H1 (cell line): ENCODE results near the gene CLEC10A. TPM values are rescaled to one million over a fixed set of nuclear protein-coding genes. Genes with fewer than 3 reads are reported as not detected.

ENCODE experiments used
- CTCF ChIA-PET: fragments of 300-600 bp; sonication (Branson Sonifier 250); formaldehyde crosslinking; loops from one replicate; lab custom pipeline; 2021; ENCODE audit not compliant: partially characterized antibody; lab: Charles Lee
- POLR2A ChIA-PET: fragments of 300-600 bp; sonication (Branson Sonifier 250); formaldehyde crosslinking; loops from one replicate; lab custom pipeline; 2021; ENCODE audit warnings: inconsistent platforms; ENCODE audit not compliant: partially characterized antibody; lab: Charles Lee
- DNase-seq, 2 experiments: peaks; one replicate each; pipeline versions ENCODE4 v3.0.0 to v3.0.0-alpha.2; 2010 to 2022; ENCODE audit warnings: low spot score in 2 of 2, low read depth in 1 of 2, mixed read lengths in 1 of 2
- FAIRE-seq: peaks from 2 replicates; lab custom pipeline; 2011; peaks lifted over from hg19 to GRCh38; lab: Jason Lieb, UNC
- H2AFZ ChIP-seq: 2 replicates; pipeline ENCODE4 v1.8.1; 2012; ENCODE audit warnings: low read length, inconsistent platforms
- H2AK5ac ChIP-seq: 2 replicates; pipeline ENCODE4 v1.6.1; 2013; ENCODE audit warnings: low read depth, low read length
- H2BK120ac ChIP-seq: replicated peaks from 2 replicates; pipeline ENCODE3; 2013; ENCODE audit warnings: low read depth, low read length, inconsistent platforms
- H2BK12ac ChIP-seq: 2 replicates; pipeline ENCODE4 v1.6.1; 2013; ENCODE audit warnings: low read depth, low read length
- H2BK15ac ChIP-seq: 2 replicates; pipeline ENCODE4 v1.6.1; 2013; ENCODE audit warnings: low read length
- H2BK20ac ChIP-seq: 2 replicates; pipeline ENCODE4 v1.6.1; 2013; ENCODE audit warnings: low read length
- H2BK5ac ChIP-seq: 2 replicates; pipeline ENCODE4 v1.6.1; 2013; ENCODE audit warnings: low read depth, low read length
- H3K14ac ChIP-seq: 2 replicates; pipeline ENCODE4 v1.6.1; 2013; ENCODE audit warnings: inconsistent platforms; ENCODE audit not compliant: insufficient read length
- H3K18ac ChIP-seq: 2 replicates; pipeline ENCODE4 v1.6.1; 2013; ENCODE audit warnings: low read length; ENCODE audit errors: extremely low read depth
- H3K23ac ChIP-seq: 2 replicates; pipeline ENCODE4 v1.6.1; 2013; ENCODE audit warnings: inconsistent platforms; ENCODE audit not compliant: insufficient read length
- H3K23me2 ChIP-seq: 2 replicates; pipeline ENCODE4 v1.6.1; 2013; ENCODE audit warnings: low read depth, low read length
- H3K27ac ChIP-seq: 2 replicates; pipeline ENCODE4 v1.6.1; 2011; ENCODE audit warnings: low read depth, low read length, inconsistent platforms
- H3K27me3 ChIP-seq, 4 experiments: replicated peaks in 1 of 4; 1 replicate in 1 of 4; 2 replicates in 3 of 4; pipeline versions ENCODE4 v1.6.1 to v1.8.1; 2011 to 2013; ENCODE audit warnings: low read length in 3 of 4, mild to moderate bottlenecking in 3 of 4, inconsistent platforms in 2 of 4, mixed read lengths in 2 of 4, moderate library complexity in 1 of 4; ENCODE audit not compliant: control insufficient read depth in 3 of 4, insufficient read depth in 3 of 4; ENCODE audit errors: extremely low read depth in 1 of 4
- H3K36me3 ChIP-seq, 4 experiments: 2 replicates each; pipeline versions ENCODE4 v1.6.1 to v1.8.1; 2011 to 2013; ENCODE audit warnings: mild to moderate bottlenecking in 4 of 4, low read length in 3 of 4, moderate library complexity in 2 of 4, control low read depth in 1 of 4, inconsistent platforms in 1 of 4; ENCODE audit not compliant: insufficient read depth in 4 of 4, control insufficient read depth in 2 of 4
- H3K4ac ChIP-seq: replicated peaks from 2 replicates; pipeline ENCODE3; 2013; ENCODE audit warnings: low read length, low read depth, mixed read lengths, inconsistent platforms; ENCODE audit not compliant: insufficient read length
- H3K4me1 ChIP-seq, 4 experiments: replicated peaks in 1 of 4; 1 replicate in 1 of 4; 2 replicates in 3 of 4; pipeline versions ENCODE4 v1.6.1 to v1.8.1; 2011 to 2013; ENCODE audit warnings: low read length in 3 of 4, inconsistent platforms in 2 of 4, mixed read lengths in 1 of 4; ENCODE audit not compliant: insufficient read depth in 4 of 4, control insufficient read depth in 3 of 4
- H3K4me2 ChIP-seq, 2 experiments: 2 replicates each; pipeline versions ENCODE4 v1.6.1 to v1.8.1; 2011 to 2013; ENCODE audit warnings: low read depth in 2 of 2, low read length in 2 of 2, control low read depth in 1 of 2, inconsistent platforms in 1 of 2, mild to moderate bottlenecking in 1 of 2; ENCODE audit not compliant: insufficient read depth in 1 of 2
- H3K4me3 ChIP-seq, 4 experiments: fragments of 200-600, 300-600 bp in 1 of 4; sonication (generic), shearing (Covaris generic), sonication (Bioruptor Twin) in 1 of 4; 2 replicates each; pipeline versions ENCODE4 v1.5.1 to v1.8.1; 2011 to 2016; ENCODE audit warnings: low read length in 4 of 4, low read depth in 3 of 4, control low read depth in 2 of 4, inconsistent platforms in 2 of 4, mild to moderate bottlenecking in 2 of 4, mixed read lengths in 1 of 4, moderate library complexity in 1 of 4; ENCODE audit not compliant: insufficient read depth in 2 of 4; ENCODE audit errors: extremely low read depth in 1 of 4
- H3K56ac ChIP-seq: replicated peaks from 2 replicates; pipeline ENCODE3; 2013; ENCODE audit warnings: low read depth, mild to moderate bottlenecking, mixed read lengths, low read length, inconsistent platforms; ENCODE audit not compliant: insufficient read length
- H3K79me1 ChIP-seq: 2 replicates; pipeline ENCODE4 v1.6.1; 2013; ENCODE audit warnings: low read depth, low read length, control low read depth
- H3K79me2 ChIP-seq, 2 experiments: 2 replicates each; pipeline versions ENCODE4 v1.6.1 to v1.8.1; 2012 to 2013; ENCODE audit warnings: low read length in 2 of 2, mild to moderate bottlenecking in 2 of 2, inconsistent platforms in 1 of 2; ENCODE audit not compliant: insufficient read depth in 2 of 2, control insufficient read depth in 1 of 2
- H3K9ac ChIP-seq, 4 experiments: replicated peaks in 1 of 4; 1 replicate in 1 of 4; 2 replicates in 3 of 4; pipeline versions ENCODE4 v1.6.1 to v1.8.1; 2011 to 2013; ENCODE audit warnings: low read depth in 3 of 4, low read length in 3 of 4, control low read depth in 2 of 4, mild to moderate bottlenecking in 2 of 4, moderate library complexity in 2 of 4, inconsistent platforms in 1 of 4; ENCODE audit errors: extremely low read depth in 1 of 4
- H3K9me3 ChIP-seq, 2 experiments: 2 replicates each; pipeline versions ENCODE4 v1.6.1 to v1.8.1; 2012 to 2013; ENCODE audit warnings: mild to moderate bottlenecking in 2 of 2, moderate library complexity in 2 of 2, control low read depth in 1 of 2, inconsistent platforms in 1 of 2, low read depth in 1 of 2, low read length in 1 of 2, mixed read lengths in 1 of 2; ENCODE audit not compliant: insufficient read depth in 2 of 2
- H4K20me1 ChIP-seq, 2 experiments: replicated peaks in 1 of 2; 2 replicates each; pipeline versions ENCODE3 to v1.8.1; 2011 to 2013; ENCODE audit warnings: inconsistent platforms in 2 of 2, low read length in 2 of 2, mild to moderate bottlenecking in 1 of 2; ENCODE audit not compliant: insufficient read depth in 2 of 2, control insufficient read depth in 1 of 2
- H4K5ac ChIP-seq: 2 replicates; pipeline ENCODE4 v1.6.1; 2013; ENCODE audit warnings: low read length, low read depth, mixed read lengths, inconsistent platforms; ENCODE audit not compliant: insufficient read length
- H4K8ac ChIP-seq: 2 replicates; pipeline ENCODE4 v1.8.0; 2013; ENCODE audit warnings: mild to moderate bottlenecking, moderate library complexity, low read length, inconsistent platforms; ENCODE audit not compliant: insufficient read depth; ENCODE audit errors: extremely low read depth
- H4K91ac ChIP-seq: replicated peaks from 2 replicates; pipeline ENCODE3; 2013; ENCODE audit warnings: low read length, mixed read lengths, inconsistent platforms; ENCODE audit not compliant: insufficient read length
- CEBPB ChIP-seq: IDR thresholded peaks from 2 replicates; pipeline ENCODE4 v1.6.1; 2012; ENCODE audit warnings: low read depth, low read length
- RAD21 ChIP-seq, 2 experiments: IDR thresholded peaks in 1 of 2; conservative IDR thresholded peaks in 1 of 2; 2 replicates each; pipeline ENCODE4 v1.6.1; 2011; ENCODE audit warnings: low read depth in 2 of 2, low read length in 2 of 2, improper control_type of control experiment in 1 of 2, inconsistent platforms in 1 of 2, mild to moderate bottlenecking in 1 of 2, moderate library complexity in 1 of 2
- WGBS, 2 experiments: shearing (Covaris generic) in 1 of 2; methylation state at CpG; one replicate each; pipeline versions ENCODE4 v1.1.6 to v1.1.7; 2013 to 2015; ENCODE audit warnings: low lambda C conversion rate in 2 of 2, mixed read lengths in 2 of 2, inconsistent platforms in 1 of 2, low coverage in 1 of 2, missing lambda C conversion rate in 1 of 2; ENCODE audit not compliant: insufficient replicate concordance in 2 of 2, insufficient coverage in 1 of 2, insufficient read length in 1 of 2; ENCODE audit errors: extremely low coverage in 1 of 2, missing lambda C conversion rate in 1 of 2; 5-methylcytosine and 5-hydroxymethylcytosine counted together
- polyA plus RNA-seq, 7 experiments: library from polyadenylated mRNA; depleted of rRNA in 3 of 7; stranded (reverse) in 5 of 7; unstranded in 2 of 7; fragments of >200 nt in 5 of 7; fragments of 200-250 nt in 2 of 7; gene quantifications; 1 replicate in 5 of 7; 2 replicates in 1 of 7; 4 replicates in 1 of 7; pipeline versions ENCODE4 v1.2.1 to v1.2.3, GENCODE V29; 2011 to 2013; ENCODE audit warnings: missing spikeins in 2 of 7, mixed read lengths in 2 of 7
- total RNA-seq: library from RNA; stranded (reverse); fragmentation: NEBNext Ultra II Directional; extraction: Animal tissue kit (Norgen Biotek cat#: 25700); gene quantifications from 2 replicates; pipeline ENCODE4 v1.2.1, GENCODE V29; 2021
- TF ChIP-seq, protein P1 (sequence below), 3 experiments: IDR thresholded peaks; 1 replicate in 2 of 3; 2 replicates in 1 of 3; pipeline versions ENCODE4 v1.5.1 to v1.6.1; 2011; ENCODE audit warnings: low read length in 3 of 3, mild to moderate bottlenecking in 3 of 3, inconsistent platforms in 2 of 3, low read depth in 1 of 3, moderate library complexity in 1 of 3; ENCODE audit not compliant: insufficient read depth in 1 of 3; ENCODE audit errors: control extremely low read depth in 1 of 3
- TF ChIP-seq, protein P2 (sequence below): IDR thresholded peaks from 2 replicates; pipeline ENCODE4 v1.6.1; 2011; ENCODE audit warnings: low read depth, mild to moderate bottlenecking, low read length; ENCODE audit not compliant: insufficient read depth

CLEC10A gene
- total and polyA plus RNA-seq, 2 of the 8 experiments (the other 6 are each of a cell fraction or from before 2014, with no cell fraction given): not detected

DNA sequence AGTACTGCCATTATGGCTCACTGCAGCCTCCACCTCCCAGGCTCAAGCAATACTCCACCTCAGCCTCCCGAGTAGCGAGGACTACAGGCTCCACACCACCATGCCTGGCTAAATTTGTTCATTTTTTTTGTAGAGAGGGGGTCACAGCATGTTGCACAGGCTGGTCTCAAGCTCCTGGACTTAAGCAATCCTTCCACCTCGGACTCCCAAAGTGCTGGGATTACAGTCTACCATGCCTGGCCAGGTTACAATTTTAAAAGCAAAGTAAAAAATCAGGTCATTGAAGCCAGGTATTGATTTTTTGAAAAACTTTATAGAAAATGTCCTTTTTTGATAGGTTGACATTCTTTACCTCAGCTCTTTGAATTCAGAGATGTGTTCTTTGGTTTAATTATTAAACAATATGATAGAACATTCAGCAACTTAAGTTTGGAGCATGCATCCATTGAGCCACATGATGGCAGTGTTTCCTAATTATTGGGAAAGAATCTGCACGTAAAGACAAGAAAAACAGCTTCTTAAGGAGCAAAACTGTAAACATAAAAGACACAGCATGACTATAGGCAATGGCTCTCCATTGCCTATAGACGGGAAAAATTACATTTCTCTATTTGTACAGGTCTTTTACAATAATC lies 34.4 kb downstream of the CLEC10A start:
- H3K23me2 ChIP-seq: peaks cover 32% of the 10 kb centered on the region; the same call in 1 of the 2 replicates
- CTCF ChIA-PET: interaction anchor here (0.5 to 17.5 kb wide), 58 partner anchors 8 to 515 kb away, joined by 3 to 434 read pairs (median 4); partner anchors contain the start of genes ACAP1, ASGR1, ASGR2 and SLC16A13
- H3K23ac ChIP-seq: no peak overlapping the region
- no peak overlapping the region for H4K91ac ChIP-seq
- H3K36me3 ChIP-seq: no peaks in the 10 kb centered on the region
- H3K14ac ChIP-seq: no peak overlapping the region
- peaks cover 0 to 18% (median 16%) of the 10 kb centered on the region in 4 experiments; a peak in 5 of 7 replicates for H3K4me1 ChIP-seq
- no peak overlapping the region for H3K4ac ChIP-seq
- H3K18ac ChIP-seq: no peak overlapping the region
- peak; percentile 89 to 91 for TF ChIP-seq RAD21 (IDR thresholded peaks at IDR 0.05 in 1 of 2, conservative IDR thresholded peaks at IDR 0.05 in 1 of 2; ENCODE audit: low read depth in 2 of 2, low read length in 2 of 2)
- TF ChIP-seq, protein P1, sequence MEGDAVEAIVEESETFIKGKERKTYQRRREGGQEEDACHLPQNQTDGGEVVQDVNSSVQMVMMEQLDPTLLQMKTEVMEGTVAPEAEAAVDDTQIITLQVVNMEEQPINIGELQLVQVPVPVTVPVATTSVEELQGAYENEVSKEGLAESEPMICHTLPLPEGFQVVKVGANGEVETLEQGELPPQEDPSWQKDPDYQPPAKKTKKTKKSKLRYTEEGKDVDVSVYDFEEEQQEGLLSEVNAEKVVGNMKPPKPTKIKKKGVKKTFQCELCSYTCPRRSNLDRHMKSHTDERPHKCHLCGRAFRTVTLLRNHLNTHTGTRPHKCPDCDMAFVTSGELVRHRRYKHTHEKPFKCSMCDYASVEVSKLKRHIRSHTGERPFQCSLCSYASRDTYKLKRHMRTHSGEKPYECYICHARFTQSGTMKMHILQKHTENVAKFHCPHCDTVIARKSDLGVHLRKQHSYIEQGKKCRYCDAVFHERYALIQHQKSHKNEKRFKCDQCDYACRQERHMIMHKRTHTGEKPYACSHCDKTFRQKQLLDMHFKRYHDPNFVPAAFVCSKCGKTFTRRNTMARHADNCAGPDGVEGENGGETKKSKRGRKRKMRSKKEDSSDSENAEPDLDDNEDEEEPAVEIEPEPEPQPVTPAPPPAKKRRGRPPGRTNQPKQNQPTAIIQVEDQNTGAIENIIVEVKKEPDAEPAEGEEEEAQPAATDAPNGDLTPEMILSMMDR (IDR thresholded peaks at IDR 0.05; ENCODE audit: control extremely low read depth in 1 of 3, insufficient read depth in 1 of 3, low read depth in 1 of 3, low read length in 3 of 3): peak in 2 of 3 experiments; percentile 53 to 68; a peak in 3 of 4 replicates
- TF ChIP-seq CEBPB: peak; percentile 16; the same call in 1 of the 2 replicates
- TF ChIP-seq, protein P2, sequence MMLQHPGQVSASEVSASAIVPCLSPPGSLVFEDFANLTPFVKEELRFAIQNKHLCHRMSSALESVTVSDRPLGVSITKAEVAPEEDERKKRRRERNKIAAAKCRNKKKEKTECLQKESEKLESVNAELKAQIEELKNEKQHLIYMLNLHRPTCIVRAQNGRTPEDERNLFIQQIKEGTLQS: no peak
- TF ChIP-seq, all 59 proteins: peak for 3
- DNase-seq (no peak), FAIRE-seq (peak; percentile 81)
- peak overlapping the region; percentile 30 to 64 (median 34); a peak in 7 of 8 replicates for H3K4me3 ChIP-seq
- H2BK120ac ChIP-seq: peak overlapping the region; percentile 63
- H3K79me1 ChIP-seq: no peaks in the 10 kb centered on the region
- H2AK5ac ChIP-seq: no peak overlapping the region
- H2BK5ac ChIP-seq: no peak overlapping the region
- no peaks in the 10 kb centered on the region for H3K9me3 ChIP-seq
- no peak overlapping the region for H2BK15ac ChIP-seq
- no peak overlapping the region for H3K27ac ChIP-seq
- H3K79me2 ChIP-seq: no peaks in the 10 kb centered on the region
- no peak overlapping the region for H2BK12ac ChIP-seq
- no peak overlapping the region for H2AFZ ChIP-seq
- H4K20me1 ChIP-seq: peaks cover 0 to 7% of the 10 kb centered on the region in 2 experiments
- POLR2A ChIA-PET: interaction anchor here (0.8 to 3.0 kb wide), 11 partner anchors 10 to 269 kb away, joined by 3 to 13 read pairs (median 4); partner anchors contain the start of genes GPS2 and SLC16A13
- peaks cover 3 to 33% (median 32%) of the 10 kb centered on the region in 4 experiments for H3K27me3 ChIP-seq
- peak overlapping the region; percentile 89 to 97 for H3K4me2 ChIP-seq
- no peak overlapping the region for H2BK20ac ChIP-seq
- H4K5ac ChIP-seq: no peak overlapping the region
- H3K56ac ChIP-seq: no peak overlapping the region
- WGBS, 2 experiments: 38% methylated on average over 5 of the region's 5 CpGs; no CpG with 5 or more reads in 1 of the 2 experiments
- no peak overlapping the region for H4K8ac ChIP-seq
- H3K9ac ChIP-seq: no peak overlapping the region
